Ishikawa (cell line): ENCODE data around the gene MYBPC2.

Experiments
- CEBPB ChIP-seq: IDR thresholded peaks from 2 replicates; pipeline ENCODE4 v1.6.1; 2012
- CREB1 ChIP-seq: IDR thresholded peaks from 2 replicates; pipeline ENCODE4 v1.6.1; 2012; ENCODE audit warnings: low read depth
- EGR1 ChIP-seq: IDR thresholded peaks from 2 replicates; pipeline ENCODE4 v1.6.1; 2012
- EP300 ChIP-seq: IDR thresholded peaks from 2 replicates; pipeline ENCODE4 v1.6.1; 2012; ENCODE audit warnings: borderline replicate concordance
- FOXM1 ChIP-seq: IDR thresholded peaks from 2 replicates; pipeline ENCODE4 v1.6.1; 2012; ENCODE audit warnings: low read depth, borderline replicate concordance
- NFIC ChIP-seq: IDR thresholded peaks from 2 replicates; pipeline ENCODE4 v1.6.1; 2012
- RAD21 ChIP-seq: IDR thresholded peaks from 2 replicates; pipeline ENCODE4 v1.6.1; 2012; ENCODE audit warnings: low read depth
- REST ChIP-seq: IDR thresholded peaks from 2 replicates; pipeline ENCODE4 v1.6.1; 2012; ENCODE audit warnings: low read depth, mild to moderate bottlenecking
- TAF1 ChIP-seq: IDR thresholded peaks from 2 replicates; pipeline ENCODE4 v1.6.1; 2012; ENCODE audit warnings: low read depth, mild to moderate bottlenecking
- TCF12 ChIP-seq: IDR thresholded peaks from 2 replicates; pipeline ENCODE4 v1.6.1; 2012; ENCODE audit warnings: low read depth
- TEAD4 ChIP-seq: IDR thresholded peaks from 2 replicates; pipeline ENCODE4 v1.6.1; 2012
- USF1 ChIP-seq: IDR thresholded peaks from 2 replicates; pipeline ENCODE4 v1.6.1; 2012
- YY1 ChIP-seq: IDR thresholded peaks from 2 replicates; pipeline ENCODE4 v1.6.1; 2012; ENCODE audit warnings: low read depth
- ZBTB7A ChIP-seq: IDR thresholded peaks from 2 replicates; pipeline ENCODE4 v1.6.1; 2012; ENCODE audit warnings: low read depth
- TF ChIP-seq, protein P1 (sequence below): IDR thresholded peaks from 2 replicates; pipeline ENCODE4 v1.6.1; 2012

MYBPC2 gene

DNA sequence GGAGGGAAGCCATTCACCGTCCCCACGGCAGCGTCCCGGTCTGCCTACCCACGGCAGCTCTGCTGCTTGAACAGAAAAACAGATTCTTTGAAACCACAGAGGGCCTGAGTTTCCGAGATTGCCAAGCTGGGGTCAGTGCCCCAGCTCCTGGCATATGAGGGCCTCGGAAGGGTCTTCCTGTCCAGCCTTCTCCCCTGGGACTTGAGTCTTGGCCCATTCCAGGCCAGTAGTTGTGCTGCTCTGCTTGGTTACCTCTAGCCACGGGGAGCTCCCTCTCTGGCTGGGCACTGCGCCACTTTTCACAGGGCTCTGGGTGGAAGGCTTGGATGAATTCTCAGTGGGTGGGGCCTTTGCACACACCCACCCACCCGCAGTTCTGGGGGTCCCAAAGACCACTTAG, 22.6 kb upstream of the MYBPC2 start:
- TF ChIP-seq TCF12 (no peak), TAF1 (no peak), ZBTB7A (no peak), RAD21 (no peak), NFIC (no peak), REST (no peak)
- TF ChIP-seq, protein P1, sequence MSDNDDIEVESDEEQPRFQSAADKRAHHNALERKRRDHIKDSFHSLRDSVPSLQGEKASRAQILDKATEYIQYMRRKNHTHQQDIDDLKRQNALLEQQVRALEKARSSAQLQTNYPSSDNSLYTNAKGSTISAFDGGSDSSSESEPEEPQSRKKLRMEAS: no peak

DNA sequence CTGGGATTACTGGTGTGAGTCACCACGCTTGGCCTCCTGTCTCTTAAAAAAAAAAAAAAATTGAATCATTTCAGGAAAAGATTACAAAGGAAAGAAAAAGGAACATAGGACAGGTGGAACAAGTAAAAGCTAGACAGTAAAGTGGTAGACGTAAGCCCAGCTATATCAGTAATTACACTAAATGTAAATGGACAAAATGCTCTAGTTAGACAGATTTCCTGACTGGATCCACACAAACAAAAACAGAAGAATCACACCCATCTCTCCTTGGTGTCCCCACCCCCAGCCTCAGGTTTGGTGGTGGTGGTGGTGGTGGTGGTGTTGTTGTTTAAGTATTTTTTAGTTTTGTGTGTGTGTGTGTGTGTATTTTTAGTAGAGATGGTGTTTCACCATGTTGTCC, 20.3 kb upstream of the MYBPC2 start:
- TF ChIP-seq CEBPB: no peak
- TF ChIP-seq ZBTB7A: no peak
- TF ChIP-seq EGR1: no peak
- no peak for TF ChIP-seq TCF12
- no peak for TF ChIP-seq TEAD4
- no peak for TF ChIP-seq RAD21
- TF ChIP-seq EP300: no peak
- no peak for TF ChIP-seq NFIC
- no peak for TF ChIP-seq FOXM1
- no peak for TF ChIP-seq USF1
- TF ChIP-seq REST: no peak
- TF ChIP-seq CREB1: no peak
- TF ChIP-seq, protein P1: no peak

GRCh38 chr19:50413096-50413495, 19.6 kb upstream of the MYBPC2 start:
- no peak for TF ChIP-seq EGR1

DNA sequence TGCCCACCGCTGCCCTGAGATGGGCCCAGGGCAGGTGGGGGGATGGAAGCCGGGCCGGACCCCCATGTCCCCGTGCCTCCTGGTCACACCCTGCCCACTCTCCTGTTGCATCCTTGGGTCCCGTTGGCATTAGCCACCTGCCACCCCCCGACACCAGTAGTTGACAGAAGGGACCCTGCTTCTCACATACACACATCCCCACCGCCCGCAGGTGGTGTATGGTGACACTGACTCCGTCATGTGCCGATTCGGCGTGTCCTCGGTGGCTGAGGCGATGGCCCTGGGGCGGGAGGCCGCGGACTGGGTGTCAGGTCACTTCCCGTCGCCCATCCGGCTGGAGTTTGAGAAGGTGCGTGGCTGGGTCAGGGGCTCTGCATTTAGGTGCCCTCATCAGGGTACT, 19.2 kb upstream of the MYBPC2 start:
- no peak for TF ChIP-seq REST
- no peak for TF ChIP-seq TAF1
- no peak for TF ChIP-seq CEBPB
- TF ChIP-seq, protein P1: no peak
- TF ChIP-seq TEAD4: no peak
- TF ChIP-seq CREB1: no peak
- TF ChIP-seq NFIC: no peak
- no peak for TF ChIP-seq FOXM1
- TF ChIP-seq TCF12: no peak
- no peak for TF ChIP-seq YY1
- no peak for TF ChIP-seq EGR1

GRCh38 chr19:50414864-50415660, 17.6 kb upstream of the MYBPC2 start:
- peak; percentile 30; the same call in 1 of the 2 replicates for TF ChIP-seq RAD21
- TF ChIP-seq, protein P1: no peak
- peak; percentile 85 for TF ChIP-seq ZBTB7A
- no peak for TF ChIP-seq FOXM1
